PC-3 (cell line): Measurements from ENCODE around the gene FBXO2.
"Not testable (repeated sequence)": the region's sequence is repeated elsewhere in the genome, so short reads cannot be mapped to it uniquely, and the experiment has no call there.

ENCODE experiments used
- EZH2phosphoT487 ChIP-seq: fragments of 300-600 bp; sonication (generic); IDR thresholded peaks from 2 replicates; pipeline ENCODE4 v1.6.1; 2018; ENCODE audit warnings: mild to moderate bottlenecking, antibody characterized with exemption, low read length, borderline replicate concordance
- TF ChIP-seq, protein P1 (sequence below): fragments of 300-600 bp; sonication (generic); conservative IDR thresholded peaks from 2 replicates; pipeline ENCODE4 v1.5.1; 2017; ENCODE audit warnings: antibody characterized with exemption, low read depth, mild to moderate bottlenecking, low read length

DNA sequence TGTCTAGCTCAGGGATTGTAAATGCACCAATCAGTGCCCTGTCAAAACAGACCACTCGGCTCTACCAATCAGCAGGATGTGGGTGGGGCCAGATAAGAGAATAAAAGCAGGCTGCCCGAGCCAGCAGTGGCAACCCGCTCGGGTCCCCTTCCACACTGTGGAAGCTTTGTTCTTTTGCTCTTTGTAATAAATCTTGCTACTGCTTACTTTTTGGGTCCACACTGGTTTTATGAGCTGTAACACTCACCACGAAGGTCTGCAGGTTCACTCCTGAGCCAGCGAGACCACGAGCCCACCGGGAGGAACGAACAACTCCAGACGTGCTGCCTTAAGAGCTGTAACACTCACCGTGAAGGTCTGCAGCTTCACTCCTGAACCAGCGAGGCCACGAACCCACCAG, 44.9 kb downstream of the FBXO2 start:
- not testable (repeated sequence) for TF ChIP-seq EZH2phosphoT487
- TF ChIP-seq, protein P1, sequence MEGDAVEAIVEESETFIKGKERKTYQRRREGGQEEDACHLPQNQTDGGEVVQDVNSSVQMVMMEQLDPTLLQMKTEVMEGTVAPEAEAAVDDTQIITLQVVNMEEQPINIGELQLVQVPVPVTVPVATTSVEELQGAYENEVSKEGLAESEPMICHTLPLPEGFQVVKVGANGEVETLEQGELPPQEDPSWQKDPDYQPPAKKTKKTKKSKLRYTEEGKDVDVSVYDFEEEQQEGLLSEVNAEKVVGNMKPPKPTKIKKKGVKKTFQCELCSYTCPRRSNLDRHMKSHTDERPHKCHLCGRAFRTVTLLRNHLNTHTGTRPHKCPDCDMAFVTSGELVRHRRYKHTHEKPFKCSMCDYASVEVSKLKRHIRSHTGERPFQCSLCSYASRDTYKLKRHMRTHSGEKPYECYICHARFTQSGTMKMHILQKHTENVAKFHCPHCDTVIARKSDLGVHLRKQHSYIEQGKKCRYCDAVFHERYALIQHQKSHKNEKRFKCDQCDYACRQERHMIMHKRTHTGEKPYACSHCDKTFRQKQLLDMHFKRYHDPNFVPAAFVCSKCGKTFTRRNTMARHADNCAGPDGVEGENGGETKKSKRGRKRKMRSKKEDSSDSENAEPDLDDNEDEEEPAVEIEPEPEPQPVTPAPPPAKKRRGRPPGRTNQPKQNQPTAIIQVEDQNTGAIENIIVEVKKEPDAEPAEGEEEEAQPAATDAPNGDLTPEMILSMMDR: not testable (repeated sequence)
